Uterus (tissue), 4 donors: Measurements from ENCODE around the gene C3orf80. TPM values are rescaled to one million over a fixed set of nuclear protein-coding genes. Genes with fewer than 3 reads are reported as not detected.

Experiments
- DNase-seq, 2 donors: peaks; one replicate each; pipeline ENCODE4 v3.0.0-alpha.2; 2019 to 2020
- H3K27ac ChIP-seq, 2 donors: fragments of 200-600 bp; sonication (generic); 1 replicate in 1 of 2; 2 replicates in 1 of 2; pipeline ENCODE4 v1.5.1; 2016 to 2018
- H3K27me3 ChIP-seq, 2 donors: fragments of 200-600 bp; sonication (generic); one replicate each; pipeline ENCODE4 v1.5.1; 2018 to 2019; ENCODE audit warnings: control low read depth in 1 of 2
- H3K36me3 ChIP-seq, 2 donors: fragments of 200-600 bp; sonication (generic); one replicate each; pipeline ENCODE4 v1.5.1; 2019; ENCODE audit warnings: control low read depth in 1 of 2
- H3K4me1 ChIP-seq, 2 donors: fragments of 200-600 bp; sonication (generic); one replicate each; pipeline ENCODE4 v1.5.1; 2018 to 2019; ENCODE audit warnings: control low read depth in 1 of 2
- H3K4me3 ChIP-seq, 2 donors: fragments of 200-600 bp; sonication (generic); 1 replicate in 1 of 2; 2 replicates in 1 of 2; pipeline ENCODE4 v1.5.1; 2018 to 2019; ENCODE audit warnings: mild to moderate bottlenecking in 1 of 2
- H3K9me3 ChIP-seq, 2 donors: fragments of 200-600 bp; sonication (generic); one replicate each; pipeline ENCODE4 v1.5.1; 2019; ENCODE audit warnings: control low read depth in 1 of 2
- POLR2A ChIP-seq, 2 donors: fragments of 450-650 bp; IDR thresholded peaks; one replicate each; pipeline ENCODE4 v1.6.1; 2016; ENCODE audit warnings: antibody characterized with exemption in 2 of 2, mild to moderate bottlenecking in 1 of 2, moderate library complexity in 1 of 2
- intact Hi-C: fragments of 100-400 bp; cut with DNase I; formaldehyde crosslinking; loops from one replicate; pipeline ENCODE4 v1.15.1; 2023; ENCODE audit warnings: low total_unique reads
- total RNA-seq, 4 donors: library from RNA; depleted of rRNA in 3 of 4; stranded (reverse); fragments of >200 nt in 3 of 4; gene quantifications; one replicate each; pipeline versions ENCODE4 v1.1.0 to v1.2.4, GENCODE V29; 2014 to 2023
- TF ChIP-seq, protein P1 (sequence below), 4 experiments: fragments of 200-600 bp in 2 of 4; fragments of 450-650 bp in 2 of 4; sonication (generic) in 2 of 4; IDR thresholded peaks; one replicate each; pipeline ENCODE4 v1.5.1; 2016 to 2019; ENCODE audit warnings: antibody characterized with exemption in 4 of 4, mild to moderate bottlenecking in 2 of 4, moderate library complexity in 1 of 4
- donor health status: DM: yes; HTN: yes; CAD: no.

C3orf80 gene
- total RNA-seq, 4 donors from 2014 or later = 1.2 TPM; not detected in 3

DNA sequence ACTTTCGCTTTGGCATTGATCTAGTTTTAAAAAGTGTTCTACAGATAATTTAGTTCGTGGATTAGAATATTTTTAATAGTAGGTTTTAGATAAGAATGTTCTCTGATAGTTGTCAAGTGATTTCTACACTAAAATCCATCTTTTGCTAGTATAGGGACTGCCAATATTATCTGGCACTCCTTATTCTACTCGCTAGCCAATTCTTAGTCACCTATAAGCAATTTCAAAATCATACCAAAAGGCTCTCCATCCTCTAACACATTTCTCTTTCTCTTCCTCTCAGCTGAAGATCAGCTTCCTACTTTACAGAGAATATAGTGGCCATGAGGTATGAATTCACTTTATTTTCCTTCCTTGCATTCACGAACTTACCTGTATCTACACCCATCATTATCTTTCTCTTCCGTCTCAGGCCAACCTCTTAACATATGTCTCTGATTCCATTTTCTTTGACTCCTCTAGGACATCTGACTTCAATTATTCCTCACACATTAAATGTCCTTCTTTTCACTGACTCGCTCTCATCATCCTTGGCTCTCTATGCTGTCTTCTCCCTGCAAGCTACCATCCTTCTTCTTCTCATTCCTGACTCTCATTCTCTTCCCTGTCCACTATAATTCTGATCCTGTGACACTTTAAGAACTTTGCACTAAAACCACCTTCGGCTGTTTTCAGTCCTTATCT lies 35.5 kb downstream of the C3orf80 start:
- intact Hi-C loops = no loop called here
- Histone ChIP-seq H3K9me3 (no peaks in the 10 kb centered on the region), H3K36me3 (no peaks in the 10 kb centered on the region), H3K4me3 (no peak overlapping the region), H3K27ac (no peak overlapping the region), H3K27me3 (no peaks in the 10 kb centered on the region), H3K4me1 (no peaks in the 10 kb centered on the region)
- DNase-seq = no peak
- no peak for TF ChIP-seq POLR2A (IDR thresholded peaks at IDR 0.05)
- TF ChIP-seq, protein P1, sequence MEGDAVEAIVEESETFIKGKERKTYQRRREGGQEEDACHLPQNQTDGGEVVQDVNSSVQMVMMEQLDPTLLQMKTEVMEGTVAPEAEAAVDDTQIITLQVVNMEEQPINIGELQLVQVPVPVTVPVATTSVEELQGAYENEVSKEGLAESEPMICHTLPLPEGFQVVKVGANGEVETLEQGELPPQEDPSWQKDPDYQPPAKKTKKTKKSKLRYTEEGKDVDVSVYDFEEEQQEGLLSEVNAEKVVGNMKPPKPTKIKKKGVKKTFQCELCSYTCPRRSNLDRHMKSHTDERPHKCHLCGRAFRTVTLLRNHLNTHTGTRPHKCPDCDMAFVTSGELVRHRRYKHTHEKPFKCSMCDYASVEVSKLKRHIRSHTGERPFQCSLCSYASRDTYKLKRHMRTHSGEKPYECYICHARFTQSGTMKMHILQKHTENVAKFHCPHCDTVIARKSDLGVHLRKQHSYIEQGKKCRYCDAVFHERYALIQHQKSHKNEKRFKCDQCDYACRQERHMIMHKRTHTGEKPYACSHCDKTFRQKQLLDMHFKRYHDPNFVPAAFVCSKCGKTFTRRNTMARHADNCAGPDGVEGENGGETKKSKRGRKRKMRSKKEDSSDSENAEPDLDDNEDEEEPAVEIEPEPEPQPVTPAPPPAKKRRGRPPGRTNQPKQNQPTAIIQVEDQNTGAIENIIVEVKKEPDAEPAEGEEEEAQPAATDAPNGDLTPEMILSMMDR (IDR thresholded peaks at IDR 0.05) = no peak

DNA sequence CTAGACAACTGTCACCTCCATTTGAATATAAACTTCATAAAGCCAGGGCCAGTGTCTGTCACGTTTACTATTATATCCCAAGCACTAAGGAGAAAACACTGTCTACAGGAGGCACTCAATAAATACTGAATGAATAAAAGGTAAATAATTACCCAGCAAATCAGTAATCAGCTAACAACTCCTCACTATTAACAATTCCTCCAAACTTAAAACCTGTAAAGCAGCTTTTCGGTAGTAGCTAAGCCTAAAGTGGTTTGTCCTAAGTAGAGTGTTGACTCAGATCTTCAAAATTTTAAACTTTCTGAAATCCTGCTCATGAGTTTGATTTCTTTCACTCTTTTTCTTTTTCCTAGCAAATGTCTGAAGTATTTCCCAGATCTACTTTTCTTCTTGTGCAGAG lies 39.9 kb downstream of the C3orf80 start:
- intact Hi-C loops = no loop called here
- TF ChIP-seq, protein P1 (IDR thresholded peaks at IDR 0.05) = no peak
- no peak for TF ChIP-seq POLR2A (IDR thresholded peaks at IDR 0.05)
- Histone ChIP-seq H3K9me3 (no peaks in the 10 kb centered on the region), H3K36me3 (no peaks in the 10 kb centered on the region), H3K27ac (no peak overlapping the region), H3K27me3 (no peaks in the 10 kb centered on the region), H3K4me1 (no peaks in the 10 kb centered on the region), H3K4me3 (no peak overlapping the region)
- DNase-seq = no peak

Other genes starting within 250 kb of the C3orf80 start
- under 1 TPM in 1 of 4 donors, not detected in 3; 0.73 TPM for gene IL12A, start 236.6 kb upstream of the C3orf80 start, total RNA-seq
- gene IFT80, start 173.8 kb downstream of the C3orf80 start, total RNA-seq = 100 to 1,000 TPM in 1 of 4 donors, 10 to 100 TPM in 2, 1 to 10 TPM in 1; 8.8 to 129 (median 20.9) TPM
- gene SMC4, start 174.2 kb downstream of the C3orf80 start, total RNA-seq = 100 to 1,000 TPM in 2 of 4 donors, 10 to 100 TPM in 2; 11.8 to 119 (median 72.4) TPM
- 10 to 100 TPM in 1 of 4 donors, 1 to 10 TPM in 2, not detected in 1; 1.0 to 42.9 (median 5.1) TPM for gene TRIM59, start 224.4 kb downstream of the C3orf80 start, total RNA-seq